GM18517 (cell line): Measurements from ENCODE around the gene RBM17.
"Not testable (repeated sequence)": the region's sequence is repeated elsewhere in the genome, so short reads cannot be mapped to it uniquely, and the experiment has no call there.

Experiments
- ATAC-seq: cut with Tn5 transposase; IDR thresholded peaks from one replicate; pipeline ENCODE4 v1.9.1; 2021; ENCODE audit warnings: mild to moderate bottlenecking, moderate library complexity; ENCODE audit not compliant: unreplicated experiment

RBM17 gene

DNA sequence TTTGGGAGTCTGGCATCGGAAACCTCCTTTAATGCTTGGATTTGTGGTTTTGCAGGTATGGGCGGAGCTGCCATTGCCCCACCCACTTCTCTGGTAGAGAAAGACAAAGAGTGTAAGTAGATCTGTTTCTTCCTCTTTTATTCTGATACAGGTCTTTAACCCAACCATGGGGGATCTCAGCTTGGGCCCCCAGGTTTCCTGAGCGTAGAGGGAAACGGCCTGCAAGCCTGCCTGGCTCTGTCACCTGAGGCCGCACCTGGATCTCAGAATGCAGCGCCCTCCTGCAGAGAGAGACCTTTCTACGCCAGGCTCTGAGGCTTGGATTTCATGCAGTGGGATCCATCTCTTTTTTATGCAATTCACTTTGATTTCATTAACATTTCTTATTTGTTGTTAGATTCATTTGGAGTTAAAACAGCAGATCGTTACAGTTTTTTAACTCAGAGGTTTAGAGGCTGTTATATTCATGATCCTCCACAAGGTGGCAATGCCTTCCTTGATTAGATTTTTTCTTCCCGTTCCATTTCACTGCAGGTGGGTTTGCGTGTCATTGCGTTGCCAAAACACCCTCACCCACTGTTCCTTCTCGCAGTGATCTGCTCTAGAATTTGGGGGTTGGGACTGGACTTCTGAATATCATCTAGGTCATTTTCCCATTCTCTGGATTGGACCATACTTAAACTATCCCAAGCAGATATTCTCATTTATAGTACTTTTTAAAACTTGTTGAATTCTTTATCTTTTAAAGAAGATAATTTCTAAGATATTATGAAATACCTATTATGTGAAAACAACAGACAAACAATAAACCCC lies 20.0 kb downstream of the RBM17 start:
- ATAC-seq = no peak

DNA sequence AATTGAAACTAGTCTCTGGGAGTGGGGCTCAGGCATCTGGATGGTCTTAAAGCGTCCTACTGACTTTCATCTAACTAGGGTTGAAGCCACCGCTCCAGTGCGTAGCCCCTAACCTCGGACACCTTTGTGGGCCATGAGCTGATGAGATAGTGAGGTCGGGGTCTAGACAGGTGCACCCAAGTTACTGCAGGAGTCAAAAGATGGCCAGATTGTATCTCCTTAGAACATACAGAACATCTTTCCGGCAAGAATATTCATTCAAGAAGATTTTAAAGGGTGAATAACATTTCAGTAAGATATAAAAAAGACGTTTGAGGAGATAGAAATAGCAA lies 20.6 kb downstream of the RBM17 start:
- no peak for ATAC-seq

DNA sequence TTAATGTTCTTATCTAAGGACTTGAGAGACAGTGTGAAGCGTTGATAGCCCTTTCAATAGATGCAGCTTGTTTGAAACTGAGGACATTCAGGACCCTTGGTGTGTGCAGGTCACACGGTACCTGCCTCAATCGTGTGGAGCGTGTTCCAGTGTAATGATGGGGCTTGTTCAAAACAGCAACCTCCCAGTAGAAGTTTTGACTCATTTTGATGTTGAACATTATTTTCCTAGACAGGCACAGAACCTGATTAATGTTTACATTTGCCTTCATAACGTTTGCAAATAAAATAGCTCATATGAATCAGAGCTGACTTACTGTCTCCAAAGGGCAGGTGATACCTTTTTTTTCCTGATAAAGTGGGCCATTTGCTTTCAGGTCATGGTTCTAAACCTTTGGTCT lies 21.3 kb downstream of the RBM17 start:
- no peak for ATAC-seq

DNA sequence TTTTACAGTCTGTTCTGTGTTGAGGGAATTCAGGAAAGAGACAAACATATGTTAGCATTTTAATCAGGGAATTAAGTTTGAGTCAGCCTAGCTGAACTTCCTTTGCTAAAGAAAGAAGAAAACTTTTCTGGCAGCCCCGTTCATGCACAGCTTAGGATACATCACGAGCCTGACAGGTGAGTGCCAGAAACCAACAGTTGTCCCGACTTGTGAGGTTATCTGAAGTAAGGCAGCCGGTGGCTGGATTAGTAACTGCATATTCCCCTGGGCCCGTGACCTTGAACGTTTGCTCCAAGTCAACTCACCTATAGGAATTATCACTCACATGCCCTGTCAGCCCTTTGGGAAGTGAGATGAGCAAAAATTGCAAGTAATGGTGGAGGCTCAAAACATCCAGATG lies 24.1 kb downstream of the RBM17 start:
- ATAC-seq = no peak

DNA sequence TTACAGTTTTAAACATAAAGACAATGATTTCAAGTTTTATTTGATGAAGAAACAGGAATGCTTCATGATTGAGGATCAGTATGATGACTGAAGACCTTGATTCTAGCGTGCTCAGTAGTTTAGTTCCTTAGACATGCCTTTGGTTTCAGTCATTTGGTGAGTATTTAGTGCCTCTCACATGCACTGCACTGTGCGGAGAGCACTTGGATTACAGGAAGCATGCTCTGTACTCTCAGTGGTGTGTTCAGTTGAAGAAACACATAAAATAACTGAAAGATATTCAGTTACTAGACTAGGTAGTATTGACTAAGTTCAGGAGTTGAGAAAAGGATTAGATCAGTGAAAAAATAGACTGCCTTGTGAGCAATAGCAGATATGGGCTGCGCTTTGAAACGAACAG lies 25.5 kb downstream of the RBM17 start:
- ATAC-seq = no peak

DNA sequence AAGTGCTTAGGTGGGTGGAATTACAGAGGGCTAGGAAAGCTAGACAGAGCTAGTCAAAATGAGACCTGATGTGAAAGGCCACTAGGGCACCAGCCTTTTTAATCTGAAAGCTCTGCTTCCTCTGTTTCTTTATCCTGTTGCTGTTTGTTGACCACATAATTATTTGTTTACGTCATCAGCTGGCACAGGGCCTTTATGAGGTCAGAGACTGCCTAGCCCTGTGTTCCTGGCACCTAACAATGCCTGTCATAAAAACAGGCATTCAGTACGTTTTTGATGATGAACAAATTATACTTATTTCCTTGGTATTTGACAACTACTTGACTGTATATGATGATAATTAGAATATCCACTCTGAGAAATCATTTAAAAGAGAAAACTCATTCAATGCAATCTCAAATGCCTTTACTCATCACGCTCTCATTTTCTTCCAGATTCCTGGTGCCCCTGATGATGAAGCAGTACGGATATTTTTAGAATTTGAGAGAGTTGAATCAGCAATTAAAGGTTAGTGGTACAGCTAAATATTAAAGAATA lies 26.0 kb downstream of the RBM17 start:
- ATAC-seq = no peak

DNA sequence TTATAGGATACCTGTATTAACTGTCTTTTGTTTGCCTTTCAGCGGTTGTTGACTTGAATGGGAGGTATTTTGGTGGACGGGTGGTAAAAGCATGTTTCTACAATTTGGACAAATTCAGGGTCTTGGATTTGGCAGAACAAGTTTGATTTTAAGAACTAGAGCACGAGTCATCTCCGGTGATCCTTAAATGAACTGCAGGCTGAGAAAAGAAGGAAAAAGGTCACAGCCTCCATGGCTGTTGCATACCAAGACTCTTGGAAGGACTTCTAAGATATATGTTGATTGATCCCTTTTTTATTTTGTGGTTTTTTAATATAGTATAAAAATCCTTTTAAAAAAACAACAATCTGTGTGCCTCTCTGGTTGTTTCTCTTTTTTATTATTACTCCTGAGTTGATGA lies 26.6 kb downstream of the RBM17 start:
- no peak for ATAC-seq

DNA sequence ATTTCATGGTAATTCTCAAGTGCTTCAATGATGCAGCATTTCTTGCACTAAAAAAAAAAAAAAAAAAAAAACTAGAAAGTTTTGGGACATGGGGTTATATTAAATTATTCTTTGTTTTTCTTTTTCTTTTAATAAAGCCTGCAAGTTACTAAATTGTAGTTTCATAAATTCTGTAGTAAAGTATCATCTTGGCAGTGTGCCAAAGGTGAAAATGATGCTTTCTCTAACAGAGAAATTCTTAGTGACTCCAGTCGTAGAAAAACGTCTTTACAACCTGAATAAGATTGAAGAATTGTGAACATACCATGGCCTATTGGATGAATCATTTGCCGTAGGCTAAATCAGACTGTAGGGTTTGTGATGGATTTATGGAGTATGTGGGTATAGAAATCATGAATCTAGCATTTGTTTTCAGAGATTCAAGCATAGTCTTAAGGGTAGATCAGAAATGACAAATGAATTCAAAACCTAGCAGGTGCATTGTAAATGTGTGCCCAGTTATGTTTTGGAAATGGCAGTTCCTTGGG lies 27.1 kb downstream of the RBM17 start:
- no peak for ATAC-seq

DNA sequence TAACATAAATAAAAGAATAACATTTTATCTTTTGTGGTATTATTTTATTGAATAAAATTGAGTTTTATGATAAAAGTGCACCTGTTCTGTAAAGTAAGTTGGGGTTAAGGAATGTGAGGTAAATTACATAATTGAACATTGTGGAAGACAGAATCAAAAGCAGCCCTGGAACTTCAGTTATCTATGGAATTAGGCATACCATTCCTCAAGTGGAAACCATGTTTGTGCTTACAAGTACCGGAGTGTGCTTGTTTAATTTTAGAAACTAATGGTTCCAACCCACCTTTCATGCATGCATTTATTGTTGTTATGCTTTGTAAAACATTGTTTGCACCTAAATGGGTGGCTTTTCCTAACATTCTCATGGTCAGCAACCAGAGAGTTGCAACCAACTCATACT lies 28.0 kb downstream of the RBM17 start:
- ATAC-seq = no peak

DNA sequence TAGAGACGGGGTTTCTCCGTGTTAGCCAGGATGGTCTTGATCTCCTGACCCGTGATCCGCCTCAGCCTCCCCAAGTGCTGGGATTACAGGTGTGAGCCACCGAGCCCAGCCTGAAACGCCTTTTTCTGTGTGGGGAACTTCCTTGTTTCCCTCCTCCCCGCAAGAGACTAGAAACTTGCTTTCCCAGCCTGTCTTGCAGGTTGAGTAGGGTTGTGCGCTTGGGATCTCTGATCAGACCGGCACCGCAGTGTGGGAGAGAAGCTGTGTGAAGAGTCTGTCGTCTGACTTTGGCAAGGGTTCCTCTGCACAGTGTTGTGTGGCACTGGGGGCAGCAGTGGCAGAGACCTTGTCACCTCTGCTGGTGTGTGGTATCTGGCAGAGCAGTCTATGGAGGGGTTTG lies 28.9 kb downstream of the RBM17 start:
- no peak for ATAC-seq

DNA sequence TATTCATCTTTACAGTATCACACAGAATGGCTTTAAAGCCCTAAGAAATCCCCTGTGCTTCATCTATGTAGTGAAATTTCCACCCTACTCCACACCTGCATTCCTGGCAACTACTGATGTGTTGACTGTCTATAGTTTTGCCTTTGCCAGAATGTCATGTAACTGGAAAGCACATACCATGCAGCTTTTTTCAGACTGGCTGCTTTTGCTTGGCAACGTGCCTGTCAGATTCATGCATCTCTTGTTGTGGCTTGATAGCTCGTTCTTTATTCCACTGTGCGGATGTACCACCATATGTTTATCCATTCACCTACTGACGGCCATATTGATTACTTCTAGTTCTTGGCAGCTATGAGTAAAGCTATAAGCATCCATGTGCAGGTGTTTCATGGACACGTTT lies 30.6 kb downstream of the RBM17 start:
- ATAC-seq = no peak

DNA sequence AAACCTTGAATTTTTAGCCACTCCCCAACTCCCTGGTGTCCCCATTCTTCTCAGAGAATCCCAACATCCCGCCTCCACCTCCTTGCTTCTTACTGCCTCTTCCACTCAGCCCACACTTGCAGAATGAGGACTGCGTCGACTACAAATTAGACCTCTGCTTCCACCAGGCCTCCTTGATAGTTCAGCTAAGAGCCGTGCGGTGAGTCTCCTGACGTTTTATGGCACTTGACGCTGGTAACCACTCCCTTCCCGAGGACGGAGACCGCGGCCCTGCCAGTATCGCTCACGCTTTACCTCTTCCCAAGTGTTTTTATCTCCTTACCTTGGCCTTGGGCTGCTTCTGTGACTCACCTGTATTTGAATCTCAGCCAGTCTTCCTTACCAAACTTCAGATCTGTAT lies 31.1 kb downstream of the RBM17 start:
- ATAC-seq = no peak

DNA sequence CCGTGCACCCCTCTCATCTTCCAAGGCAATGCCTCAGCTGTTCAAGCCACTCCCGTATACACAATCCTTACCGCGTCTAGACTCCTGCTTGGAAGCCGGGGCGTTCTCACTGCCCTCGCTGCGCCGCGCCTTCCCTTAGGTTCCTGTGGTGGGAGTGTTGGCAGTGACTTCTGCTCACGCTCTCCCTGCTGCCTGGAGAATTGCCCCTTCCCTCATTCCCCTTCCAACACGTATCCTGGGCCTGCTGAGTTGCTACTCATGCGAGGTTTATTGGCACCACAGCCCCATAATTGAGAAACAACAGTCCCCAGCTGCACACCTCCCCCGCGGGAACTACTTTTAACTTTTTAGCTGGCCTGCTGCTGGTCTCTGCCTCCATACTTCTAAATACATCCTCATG lies 31.9 kb downstream of the RBM17 start:
- ATAC-seq = no peak

DNA sequence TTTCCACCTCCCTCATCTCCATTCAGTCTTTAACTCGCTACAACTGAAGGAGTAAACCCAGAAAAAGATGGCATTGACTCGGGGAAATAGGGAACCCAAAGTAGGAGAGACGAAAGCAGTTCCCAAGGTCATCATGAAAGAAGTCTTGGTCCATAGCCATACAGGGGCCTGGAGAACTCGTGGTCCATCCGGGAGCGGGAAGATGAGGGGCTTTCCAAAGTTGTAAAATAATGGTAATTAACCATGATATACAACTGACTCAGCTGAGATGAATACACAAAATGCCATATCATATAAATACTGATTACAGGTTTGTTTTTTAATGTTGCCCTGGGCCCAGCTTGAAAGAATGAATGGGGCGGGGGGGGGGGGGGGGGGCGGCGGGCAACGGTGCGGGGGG lies 32.3 kb downstream of the RBM17 start:
- no peak for ATAC-seq

DNA sequence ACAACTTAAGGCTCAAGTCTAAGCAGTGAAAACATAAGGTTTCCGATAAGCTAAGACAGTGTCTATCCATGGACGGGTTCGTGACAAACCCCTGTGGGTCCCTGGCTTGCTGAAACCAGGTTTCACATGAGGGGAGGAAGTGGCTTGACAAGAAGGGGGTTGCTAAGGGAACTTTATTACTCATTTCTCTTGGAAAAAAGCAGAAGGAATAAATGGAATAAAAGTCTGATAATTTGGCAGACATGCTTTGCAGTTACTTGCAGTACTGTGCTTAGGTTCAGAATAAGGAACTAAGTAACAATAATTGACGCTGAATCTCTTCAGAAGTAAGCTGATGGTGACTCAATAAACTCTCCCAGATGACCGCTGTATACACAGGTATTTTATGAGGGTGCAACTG lies 34.7 kb downstream of the RBM17 start:
- ATAC-seq = no peak

DNA sequence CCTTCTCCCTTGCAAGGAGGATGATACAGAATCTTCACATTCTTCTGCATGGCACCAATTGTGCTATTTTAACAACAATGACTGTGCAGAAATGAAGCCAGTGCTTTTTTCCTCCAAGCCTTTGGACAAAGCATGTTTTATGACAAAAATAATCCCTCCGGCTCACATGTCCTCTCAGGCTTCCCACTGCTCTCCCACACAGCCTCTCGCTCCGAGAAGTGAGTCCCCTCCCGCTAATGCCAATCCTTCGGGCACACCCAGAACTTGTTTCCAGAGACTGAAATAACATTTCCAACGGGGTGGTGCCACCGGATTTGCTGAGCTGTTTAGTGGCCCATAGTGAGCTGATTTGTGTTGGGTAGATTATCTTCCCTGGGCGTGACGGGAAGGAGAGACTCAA lies 35.8 kb downstream of the RBM17 start:
- no peak for ATAC-seq

DNA sequence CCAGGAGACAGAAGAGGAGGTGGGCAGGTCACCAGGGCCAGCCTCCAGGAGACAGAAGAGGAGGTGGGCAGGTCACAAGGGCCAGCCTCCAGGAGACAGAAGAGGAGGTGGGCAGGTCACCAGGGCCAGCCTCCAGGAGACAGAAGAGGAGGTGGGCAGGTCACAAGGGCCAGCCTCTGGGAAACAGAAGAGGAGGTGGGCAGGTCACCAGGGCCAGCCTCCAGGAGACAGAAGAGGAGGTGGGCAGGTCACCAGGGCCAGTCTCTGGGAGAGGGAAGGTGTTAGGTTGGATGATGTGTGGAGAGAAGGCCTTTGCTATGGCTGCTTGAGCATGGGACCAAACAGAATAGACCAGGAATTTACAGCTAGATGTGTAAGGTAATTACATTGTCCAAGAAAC lies 38.6 kb downstream of the RBM17 start:
- not testable (repeated sequence) for ATAC-seq

DNA sequence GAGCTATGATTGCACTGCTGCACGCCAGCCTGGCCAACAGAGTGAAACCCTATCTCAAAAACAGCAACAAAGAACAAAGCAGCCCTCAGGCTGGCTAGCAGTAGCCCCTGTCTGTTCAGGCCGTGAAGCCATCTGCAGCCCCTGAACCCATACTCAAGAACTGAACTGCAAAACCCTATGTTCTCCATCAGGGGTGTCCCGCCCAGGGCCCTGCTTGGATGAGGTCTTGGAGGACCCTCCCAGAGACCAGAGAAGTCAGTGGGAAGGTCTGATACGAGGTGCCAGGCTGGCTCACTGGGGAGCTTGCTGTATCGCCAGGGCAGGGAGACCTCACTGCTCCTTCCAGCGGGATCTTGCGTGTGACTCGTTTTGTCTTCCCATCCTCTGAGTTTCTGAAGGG lies 39.3 kb downstream of the RBM17 start:
- ATAC-seq = no peak

DNA sequence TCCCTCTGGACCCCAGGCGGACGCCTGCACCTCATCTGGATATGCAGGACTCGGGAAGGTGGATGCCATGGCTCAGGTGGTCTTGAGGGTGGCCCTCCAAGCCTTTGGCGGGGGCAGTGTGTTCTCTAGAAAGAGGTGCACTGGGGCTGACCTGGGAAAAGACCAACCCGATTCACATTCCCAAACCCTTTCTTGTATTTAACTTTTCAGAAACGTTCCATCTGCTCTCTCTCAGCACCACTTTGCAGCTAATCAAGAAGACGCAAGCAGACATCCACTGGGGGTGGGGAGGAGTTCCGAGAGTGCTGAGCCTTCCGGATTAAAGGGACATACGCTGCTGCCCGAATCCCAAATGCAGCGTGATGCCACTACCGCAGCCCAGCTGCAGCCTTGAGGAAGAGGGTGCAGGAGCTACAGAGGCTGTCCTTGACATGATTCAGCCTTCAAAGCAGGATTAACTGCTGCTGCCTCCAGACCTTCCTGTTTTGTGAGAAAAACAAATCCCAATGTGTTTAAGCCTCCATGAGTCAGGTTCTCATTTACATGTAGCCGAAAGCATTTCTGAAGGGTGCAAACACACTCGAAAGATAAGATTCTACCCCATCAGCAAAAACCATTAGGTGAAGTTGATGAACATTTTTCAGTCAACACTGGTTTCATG lies 39.9 kb downstream of the RBM17 start:
- ATAC-seq = no peak

DNA sequence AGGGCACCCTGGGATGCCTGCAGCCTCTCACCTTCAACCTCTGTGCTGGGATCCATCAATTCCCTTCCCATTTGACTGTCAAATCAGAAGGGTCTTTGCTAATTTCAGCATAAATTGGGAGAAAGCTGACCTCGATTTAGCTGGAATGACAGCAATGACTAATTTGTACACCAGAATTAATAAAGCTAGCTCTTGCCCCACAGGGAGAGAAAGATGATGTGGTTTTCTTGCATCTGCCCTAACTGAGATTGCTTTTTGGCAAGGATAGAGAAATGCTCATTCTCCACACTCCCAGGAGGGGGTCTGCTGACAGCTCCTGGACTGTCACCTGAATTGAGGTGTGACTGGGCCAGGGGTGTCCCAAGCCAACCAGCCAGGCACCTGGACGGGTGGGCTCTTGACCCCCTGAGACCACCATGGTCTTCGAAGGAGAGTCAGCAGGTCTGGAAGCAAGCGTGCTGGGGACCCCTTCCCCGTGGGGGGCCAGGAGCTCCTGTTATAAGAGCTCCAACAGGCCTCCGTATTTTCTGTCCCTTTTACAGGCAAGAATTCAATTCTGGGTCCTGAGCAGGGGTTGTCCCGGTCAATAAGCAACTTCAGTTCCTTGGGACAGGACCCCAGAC lies 42.1 kb downstream of the RBM17 start:
- no peak for ATAC-seq

DNA sequence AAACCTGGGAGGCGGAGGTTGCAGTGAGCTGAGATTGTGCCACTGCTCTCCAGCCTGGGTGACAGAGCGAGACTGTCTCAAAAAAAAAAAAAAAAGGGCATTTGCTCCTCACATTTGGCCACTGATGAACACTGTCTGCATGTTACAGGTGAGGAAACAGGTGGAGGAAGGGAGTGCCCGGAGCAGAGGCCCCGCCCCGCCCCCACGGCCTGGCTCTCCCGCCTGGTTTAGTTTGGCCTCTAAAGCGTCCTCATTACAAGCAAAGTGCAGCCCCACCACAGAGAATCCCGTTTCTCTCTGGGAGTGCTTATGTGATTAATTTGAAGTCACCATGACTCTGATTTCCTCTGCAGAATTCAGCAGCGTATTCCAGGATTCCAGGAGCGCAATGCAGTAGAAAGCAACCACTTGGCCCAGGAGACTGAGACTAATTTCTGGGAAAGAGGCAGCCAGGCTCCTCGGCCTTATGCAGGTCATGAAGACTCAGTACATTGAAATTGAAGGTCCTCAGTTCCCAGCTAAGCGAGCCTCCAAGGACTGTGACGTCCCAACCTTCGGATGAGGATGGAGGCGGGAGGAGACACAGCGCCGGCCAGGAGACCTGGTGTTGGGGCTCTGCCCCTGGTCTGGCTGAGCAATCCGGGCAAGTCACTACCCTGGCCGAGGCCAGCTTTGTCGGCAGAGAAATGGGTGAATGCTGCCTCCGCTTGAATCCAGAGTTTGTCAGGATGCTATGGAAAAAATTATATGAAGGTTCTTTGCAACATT lies 44.7 kb downstream of the RBM17 start:
- no peak for ATAC-seq
